CD4-positive, alpha-beta T cell treated with Interleukin-15 for 4 hours (primary cell): ENCODE data around the gene CHMP4B.
"Not testable (repeated sequence)": the region's sequence is repeated elsewhere in the genome, so short reads cannot be mapped to it uniquely, and the experiment has no call there.

Source experiments
- DNase-seq: peaks from one replicate; pipeline ENCODE4 v3.0.0-alpha.2; 2020; ENCODE audit warnings: low spot score

The CHMP4B gene

GRCh38 chr20:33789858-33790182 is 21.3 kb upstream of the CHMP4B start:
- no peak for DNase-seq

GRCh38 chr20:33790566-33790965 is 20.6 kb upstream of the CHMP4B start:
- no peak for DNase-seq

GRCh38 chr20:33791021-33791420 is 20.1 kb upstream of the CHMP4B start:
- no peak for DNase-seq

- no peak for DNase-seq
Observed at GRCh38 chr20:33791540-33791939, 19.6 kb upstream of the CHMP4B start.

GRCh38 chr20:33791959-33792597 is 19.1 kb upstream of the CHMP4B start:
- peak; percentile 51 for DNase-seq

GRCh38 chr20:33792598-33792989 is 18.6 kb upstream of the CHMP4B start:
- DNase-seq = not testable (repeated sequence)

- DNase-seq = no peak
Observed at GRCh38 chr20:33793011-33793931, 17.9 kb upstream of the CHMP4B start.

GRCh38 chr20:33796263-33796906 is 14.8 kb upstream of the CHMP4B start:
- DNase-seq = no peak

- DNase-seq = no peak
Observed at GRCh38 chr20:33796907-33797544, 14.1 kb upstream of the CHMP4B start.

GRCh38 chr20:33798444-33798843 is 12.7 kb upstream of the CHMP4B start:
- DNase-seq = no peak

- DNase-seq = no peak
Observed at GRCh38 chr20:33803921-33804337, 7.2 kb upstream of the CHMP4B start.

- DNase-seq = no peak
Observed at GRCh38 chr20:33808388-33808787, 2.8 kb upstream of the CHMP4B start.

GRCh38 chr20:33810259-33810658 is 889 bp upstream of the CHMP4B start:
- no peak for DNase-seq

- no peak for DNase-seq
Observed at GRCh38 chr20:33811776-33812151, 616 bp downstream of the CHMP4B start.

GRCh38 chr20:33812152-33812849 is 1.2 kb downstream of the CHMP4B start:
- peak; percentile 29 for DNase-seq

GRCh38 chr20:33812908-33813462 is 1.8 kb downstream of the CHMP4B start:
- DNase-seq = no peak

- no peak for DNase-seq
Observed at GRCh38 chr20:33814238-33814712, 3.1 kb downstream of the CHMP4B start.

GRCh38 chr20:33815671-33816070 is 4.5 kb downstream of the CHMP4B start:
- DNase-seq = no peak

GRCh38 chr20:33816191-33816590 is 5.0 kb downstream of the CHMP4B start:
- no peak for DNase-seq

- DNase-seq = no peak
Observed at GRCh38 chr20:33817411-33817810, 6.3 kb downstream of the CHMP4B start.

GRCh38 chr20:33819456-33819855 is 8.3 kb downstream of the CHMP4B start:
- DNase-seq = no peak
